ENCODE measurements around the gene ANKRD16.
"Not testable (repeated sequence)": the region's sequence is repeated elsewhere in the genome, so short reads cannot be mapped to it uniquely, and the experiment has no call there.

- TF ChIP-seq CTCF (IDR thresholded peaks at IDR 0.05; ENCODE audit: low read depth, low read length); EZH2phosphoT487 (IDR thresholded peaks at IDR 0.05; ENCODE audit: low read depth): not testable (repeated sequence)
These were observed 43.0 kb downstream of the ANKRD16 start for GRCh38 chr10:5846667-5847066.

Data from OCI-LY3 (cell line).